ENCODE measurements around the gene TMPRSS11F. TPM values are rescaled to one million over a fixed set of nuclear protein-coding genes. Genes with fewer than 3 reads are reported as not detected.

The TMPRSS11F gene
- total RNA-seq, 1 donor from 2014 or later = not detected

- DNase-seq = no peak
These were observed 53.5 kb downstream of the TMPRSS11F start for GRCh38 chr4:68076194-68076593.

- DNase-seq = no peak
These were observed 55.3 kb downstream of the TMPRSS11F start for GRCh38 chr4:68074397-68074796.

GRCh38 chr4:68070302-68070701, 59.4 kb downstream of the TMPRSS11F start:
- no peak for DNase-seq

GRCh38 chr4:68062501-68062900, 67.2 kb downstream of the TMPRSS11F start:
- DNase-seq = no peak

- no peak for DNase-seq
These were observed 91.4 kb downstream of the TMPRSS11F start for GRCh38 chr4:68038272-68038671.

GRCh38 chr4:68021185-68021584, 108.5 kb downstream of the TMPRSS11F start:
- DNase-seq = no peak

- DNase-seq = no peak
These were observed 118.0 kb downstream of the TMPRSS11F start for GRCh38 chr4:68011684-68012083.

Other genes starting within 250 kb of the TMPRSS11F start
- gene TMPRSS11D, start 245.9 kb downstream of the TMPRSS11F start, total RNA-seq = 0.09 TPM in 1 of 2 replicates, not detected in the other
- under 0.01 TPM in 1 of 2 replicates, not detected in the other for gene TMPRSS11A, start 166.4 kb downstream of the TMPRSS11F start, total RNA-seq
- not detected in 2 replicates for gene TMPRSS11B, start 115.8 kb upstream of the TMPRSS11F start, total RNA-seq
- gene YTHDC1, start 220.2 kb upstream of the TMPRSS11F start, total RNA-seq = 43.3 and 57.3 TPM in 2 replicates

All from dermis blood vessel endothelial cell (primary cell).